Astrocyte (in vitro differentiated cells and primary cell): Measurements from ENCODE around the gene SAE1.

Source experiments
- EZH2 ChIP-seq: IDR thresholded peaks from 2 replicates; pipeline ENCODE4 v1.6.1; 2012; ENCODE audit warnings: mild to moderate bottlenecking, low read length, inconsistent platforms; ENCODE audit not compliant: insufficient read depth
- TF ChIP-seq, protein P1 (sequence below): IDR thresholded peaks from 2 replicates; pipeline ENCODE4 v1.5.1; 2011; ENCODE audit warnings: low read depth, mild to moderate bottlenecking, inconsistent platforms, low read length, moderate library complexity; ENCODE audit not compliant: insufficient read depth

DNA sequence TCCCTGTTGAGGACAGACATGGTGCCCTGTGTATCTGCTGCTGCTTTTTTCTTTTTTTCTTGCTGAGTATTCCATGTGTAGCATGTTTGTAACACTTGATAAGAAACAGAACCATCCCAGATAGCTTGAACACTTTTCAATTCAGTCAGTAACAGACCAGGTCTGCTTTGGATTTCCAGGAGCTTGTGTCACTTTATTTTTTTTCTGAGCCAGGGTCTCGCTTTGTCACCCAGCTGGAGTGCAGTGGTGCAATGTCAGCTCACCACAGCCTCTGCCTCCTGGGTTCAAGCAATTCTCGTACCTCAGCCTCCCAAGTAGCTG lies 56.7 kb downstream of the SAE1 start:
- TF ChIP-seq, protein P1, sequence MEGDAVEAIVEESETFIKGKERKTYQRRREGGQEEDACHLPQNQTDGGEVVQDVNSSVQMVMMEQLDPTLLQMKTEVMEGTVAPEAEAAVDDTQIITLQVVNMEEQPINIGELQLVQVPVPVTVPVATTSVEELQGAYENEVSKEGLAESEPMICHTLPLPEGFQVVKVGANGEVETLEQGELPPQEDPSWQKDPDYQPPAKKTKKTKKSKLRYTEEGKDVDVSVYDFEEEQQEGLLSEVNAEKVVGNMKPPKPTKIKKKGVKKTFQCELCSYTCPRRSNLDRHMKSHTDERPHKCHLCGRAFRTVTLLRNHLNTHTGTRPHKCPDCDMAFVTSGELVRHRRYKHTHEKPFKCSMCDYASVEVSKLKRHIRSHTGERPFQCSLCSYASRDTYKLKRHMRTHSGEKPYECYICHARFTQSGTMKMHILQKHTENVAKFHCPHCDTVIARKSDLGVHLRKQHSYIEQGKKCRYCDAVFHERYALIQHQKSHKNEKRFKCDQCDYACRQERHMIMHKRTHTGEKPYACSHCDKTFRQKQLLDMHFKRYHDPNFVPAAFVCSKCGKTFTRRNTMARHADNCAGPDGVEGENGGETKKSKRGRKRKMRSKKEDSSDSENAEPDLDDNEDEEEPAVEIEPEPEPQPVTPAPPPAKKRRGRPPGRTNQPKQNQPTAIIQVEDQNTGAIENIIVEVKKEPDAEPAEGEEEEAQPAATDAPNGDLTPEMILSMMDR: no peak
- TF ChIP-seq EZH2: no peak
